B cell (primary cell): Measurements from ENCODE around the gene UBXN10. TPM values are rescaled to one million over a fixed set of nuclear protein-coding genes. Genes with fewer than 3 reads are reported as not detected.

Experiments used
- ATAC-seq: fragments of 200-7000 bp; cut with Tn5 transposase; one replicate; pipeline ENCODE4 v1.10.0; 2021; ENCODE audit warnings: low read depth, mild to moderate bottlenecking, moderate number of reproducible peaks, moderate library complexity
- CTCF ChIA-PET: fragments of 350-600 bp; sonication (Branson Sonifier 250); formaldehyde crosslinking; loops from one replicate; lab custom pipeline; 2021; ENCODE audit warnings: antibody characterized with exemption, inconsistent platforms; lab: Charles Lee
- POLR2A ChIA-PET: fragments of 350-600 bp; sonication (Branson Sonifier 250); formaldehyde crosslinking; loops from one replicate; lab custom pipeline; 2021; ENCODE audit warnings: antibody characterized with exemption; lab: Charles Lee
- DNase-seq: peaks from one replicate; pipeline ENCODE4 v3.0.0; 2013
- H2AFZ ChIP-seq: 2 replicates; pipeline ENCODE4 v1.6.1; 2012; ENCODE audit warnings: mild to moderate bottlenecking, low read depth, low read length; ENCODE audit not compliant: insufficient read depth, poor library complexity, severe bottlenecking
- H3K27ac ChIP-seq, 2 donors: 1 replicate in 1 of 2; 2 replicates in 1 of 2; pipeline ENCODE4 v1.5.1; 2012 to 2013; ENCODE audit warnings: low read length in 2 of 2, mild to moderate bottlenecking in 2 of 2, moderate library complexity in 1 of 2
- H3K27me3 ChIP-seq, 4 experiments: fragments of 200-600 bp in 1 of 4; sonication (generic) in 1 of 4; replicated peaks in 1 of 4; 1 replicate in 2 of 4; 2 replicates in 2 of 4; pipeline versions ENCODE4 v1.6.1 to v1.7.0; 2013 to 2016; ENCODE audit warnings: low read length in 3 of 4, mild to moderate bottlenecking in 2 of 4, mixed read lengths in 1 of 4, moderate library complexity in 1 of 4; ENCODE audit not compliant: insufficient read depth in 4 of 4, control insufficient read depth in 3 of 4; ENCODE audit errors: control extremely low read depth in 1 of 4
- H3K36me3 ChIP-seq, 2 experiments: replicated peaks in 1 of 2; 1 replicate in 1 of 2; 2 replicates in 1 of 2; pipeline versions ENCODE4 v1.6.1 to v1.7.1; 2013; ENCODE audit warnings: low read length in 1 of 2; ENCODE audit not compliant: insufficient read depth in 2 of 2, control insufficient read depth in 1 of 2; ENCODE audit errors: control extremely low read depth in 1 of 2, extremely low read depth in 1 of 2
- H3K4me1 ChIP-seq, 2 donors: fragments of 200-600 bp in 1 of 2; sonication (generic) in 1 of 2; 1 replicate in 1 of 2; 2 replicates in 1 of 2; pipeline versions ENCODE4 v1.5.1 to v1.6.1; 2013 to 2017; ENCODE audit warnings: low read length in 2 of 2; ENCODE audit not compliant: control insufficient read depth in 2 of 2, insufficient read depth in 2 of 2
- H3K4me2 ChIP-seq: replicated peaks from 2 replicates; pipeline ENCODE3; 2012; ENCODE audit warnings: mild to moderate bottlenecking, low read depth, low read length; ENCODE audit not compliant: poor library complexity, severe bottlenecking
- H3K4me3 ChIP-seq, 5 experiments: fragments of 200-600 bp in 1 of 5; sonication (generic) in 1 of 5; 1 replicate in 3 of 5; 2 replicates in 2 of 5; pipeline versions ENCODE4 v1.5.1 to v1.7.0; 2011 to 2016; ENCODE audit warnings: low read length in 4 of 5, mild to moderate bottlenecking in 4 of 5, low read depth in 2 of 5, control low read depth in 1 of 5, moderate library complexity in 1 of 5; ENCODE audit not compliant: insufficient read depth in 1 of 5; ENCODE audit errors: control extremely low read depth in 1 of 5, extremely low read depth in 1 of 5
- H3K79me2 ChIP-seq: fragments of 200-600 bp; sonication (generic); one replicate; pipeline ENCODE4 v1.6.0; 2016; ENCODE audit warnings: low read length; ENCODE audit not compliant: control insufficient read depth, insufficient read depth
- H3K9ac ChIP-seq: fragments of 200-600 bp; sonication (generic); 2 replicates; pipeline ENCODE4 v1.6.1; 2017; ENCODE audit warnings: mild to moderate bottlenecking, low read length, moderate library complexity
- H3K9me3 ChIP-seq, 3 donors: one replicate each; pipeline versions ENCODE4 v1.6.1 to v1.7.1; 2013; ENCODE audit warnings: low read length in 2 of 3; ENCODE audit not compliant: control insufficient read depth in 2 of 3, insufficient read depth in 1 of 3; ENCODE audit errors: control extremely low read depth in 1 of 3
- H4K20me1 ChIP-seq: 2 replicates; pipeline ENCODE4 v1.6.0; 2012; ENCODE audit warnings: mild to moderate bottlenecking, low read length; ENCODE audit not compliant: insufficient read depth, control insufficient read depth, poor library complexity, severe bottlenecking
- H3K27ac Mint-ChIP-seq: one replicate; pipeline ENCODE4 v1.8.0; 2021; ENCODE audit warnings: mixed read lengths
- H3K27me3 Mint-ChIP-seq: one replicate; pipeline ENCODE4 v1.8.0; 2021; ENCODE audit warnings: mixed read lengths
- H3K4me1 Mint-ChIP-seq: one replicate; pipeline ENCODE4 v1.8.0; 2021; ENCODE audit warnings: mixed read lengths
- H3K4me3 Mint-ChIP-seq: one replicate; pipeline ENCODE4 v1.8.0; 2021; ENCODE audit warnings: mixed read lengths
- H3K9me3 Mint-ChIP-seq: one replicate; pipeline ENCODE4 v1.8.0; 2022; ENCODE audit warnings: mixed read lengths; ENCODE audit not compliant: insufficient read depth
- EZH2 ChIP-seq: IDR thresholded peaks from 2 replicates; pipeline ENCODE4 v1.6.1; 2012; ENCODE audit warnings: borderline replicate concordance, low read depth, mild to moderate bottlenecking, moderate library complexity, low read length; ENCODE audit not compliant: insufficient read depth, poor library complexity, severe bottlenecking
- WGBS: methylation state at CpG from one replicate; pipeline ENCODE4 v1.1.5; 2013; ENCODE audit warnings: missing lambda C conversion rate; ENCODE audit not compliant: insufficient coverage; 5-methylcytosine and 5-hydroxymethylcytosine counted together
- intact Hi-C: fragments of 100-400 bp; cut with micrococcal nuclease; formaldehyde crosslinking; loops from one replicate; pipeline ENCODE4 v1.10.0; 2022
- polyA plus RNA-seq: library from polyadenylated mRNA; depleted of rRNA; stranded (reverse); fragments of >200 nt; gene quantifications from 2 replicates; pipeline ENCODE4 v1.2.3, GENCODE V29; 2012
- total RNA-seq, 2 donors: library from RNA; stranded (reverse); fragments of 120-200 nt in 1 of 2; gene quantifications; 1 replicate in 1 of 2; 2 replicates in 1 of 2; pipeline versions ENCODE4 v1.2.3 to v1.2.4, GENCODE V29; 2013 to 2022
- TF ChIP-seq, protein P1 (sequence below): fragments of 200-600 bp; IDR thresholded peaks from one replicate; pipeline ENCODE4 v1.8.0; 2022; ENCODE audit warnings: antibody characterized with exemption, mild to moderate bottlenecking

The UBXN10 gene
- total and polyA plus RNA-seq, 2 donors (not counting 1 experiment from before 2014, with no cell fraction given) = 0.07 to 0.25 TPM

DNA sequence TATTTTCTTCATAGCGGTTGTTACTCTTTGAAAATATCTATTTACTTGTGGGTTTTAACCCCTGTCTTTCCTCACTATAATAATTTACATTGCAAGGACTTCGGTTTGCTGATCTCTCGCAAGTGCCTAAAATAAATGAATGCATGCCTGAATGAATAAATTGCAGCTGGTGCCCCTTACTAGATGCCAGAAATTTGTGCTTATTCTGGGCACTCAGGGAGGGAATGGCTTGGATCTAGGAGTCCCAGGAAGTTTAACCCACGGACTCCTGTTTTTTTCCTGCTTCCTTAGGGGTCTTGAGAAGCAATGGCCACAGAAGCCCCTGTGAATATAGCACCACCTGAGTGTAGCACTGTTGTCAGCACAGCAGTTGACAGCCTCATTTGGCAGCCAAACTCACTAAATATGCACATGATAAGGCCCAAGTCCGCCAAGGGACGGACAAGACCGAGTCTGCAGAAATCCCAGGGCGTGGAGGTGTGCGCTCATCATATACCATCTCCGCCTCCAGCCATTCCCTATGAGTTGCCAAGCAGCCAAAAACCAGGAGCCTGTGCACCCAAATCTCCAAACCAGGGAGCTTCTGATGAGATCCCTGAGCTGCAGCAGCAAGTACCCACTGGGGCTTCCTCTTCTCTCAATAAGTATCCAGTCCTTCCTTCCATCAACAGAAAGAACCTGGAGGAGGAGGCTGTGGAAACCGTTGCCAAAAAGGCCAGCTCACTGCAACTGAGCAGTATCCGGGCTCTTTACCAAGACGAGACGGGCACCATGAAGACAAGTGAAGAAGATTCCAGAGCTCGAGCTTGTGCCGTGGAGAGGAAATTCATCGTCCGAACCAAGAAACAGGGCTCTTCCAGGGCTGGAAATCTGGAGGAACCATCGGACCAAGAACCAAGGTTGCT is 4.6 kb downstream of the UBXN10 start:
- Histone ChIP-seq H3K27me3 (peaks cover 0 to 39% (median 14%) of the 10 kb centered on the region in 4 experiments), H3K4me2 (no peak overlapping the region), H2AFZ (no peak overlapping the region), H4K20me1 (no peaks in the 10 kb centered on the region), H3K4me1 (peaks cover 18 to 19% of the 10 kb centered on the region in 2 donors), H3K79me2 (no peaks in the 10 kb centered on the region), H3K9ac (no peak overlapping the region), H3K9me3 (no peaks in the 10 kb centered on the region), H3K27ac (no peak overlapping the region), H3K4me3 (no peak overlapping the region), H3K36me3 (no peaks in the 10 kb centered on the region)
- ChIA-PET POLR2A (no interaction called here), CTCF (interaction anchor here (1.0 to 1.6 kb wide), 3 partner anchors 10 to 213 kb away, joined by 3 to 5 read pairs (median 3); no protein-coding TSS in a partner anchor)
- peaks cover 47% of the 10 kb centered on the region for H3K27me3 Mint-ChIP-seq
- DNase-seq = no peak
- 89% methylated on average over 16 of the region's 19 CpGs for whole genome bisulfite sequencing
- H3K9me3 Mint-ChIP-seq = no peaks in the 10 kb centered on the region
- TF ChIP-seq, protein P1, sequence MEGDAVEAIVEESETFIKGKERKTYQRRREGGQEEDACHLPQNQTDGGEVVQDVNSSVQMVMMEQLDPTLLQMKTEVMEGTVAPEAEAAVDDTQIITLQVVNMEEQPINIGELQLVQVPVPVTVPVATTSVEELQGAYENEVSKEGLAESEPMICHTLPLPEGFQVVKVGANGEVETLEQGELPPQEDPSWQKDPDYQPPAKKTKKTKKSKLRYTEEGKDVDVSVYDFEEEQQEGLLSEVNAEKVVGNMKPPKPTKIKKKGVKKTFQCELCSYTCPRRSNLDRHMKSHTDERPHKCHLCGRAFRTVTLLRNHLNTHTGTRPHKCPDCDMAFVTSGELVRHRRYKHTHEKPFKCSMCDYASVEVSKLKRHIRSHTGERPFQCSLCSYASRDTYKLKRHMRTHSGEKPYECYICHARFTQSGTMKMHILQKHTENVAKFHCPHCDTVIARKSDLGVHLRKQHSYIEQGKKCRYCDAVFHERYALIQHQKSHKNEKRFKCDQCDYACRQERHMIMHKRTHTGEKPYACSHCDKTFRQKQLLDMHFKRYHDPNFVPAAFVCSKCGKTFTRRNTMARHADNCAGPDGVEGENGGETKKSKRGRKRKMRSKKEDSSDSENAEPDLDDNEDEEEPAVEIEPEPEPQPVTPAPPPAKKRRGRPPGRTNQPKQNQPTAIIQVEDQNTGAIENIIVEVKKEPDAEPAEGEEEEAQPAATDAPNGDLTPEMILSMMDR = no peak
- no peak for TF ChIP-seq EZH2
- H3K4me1 Mint-ChIP-seq = peaks cover 12% of the 10 kb centered on the region
- intact Hi-C loops = no loop called here
- H3K27ac Mint-ChIP-seq = no peak overlapping the region
- ATAC-seq = no peak
- no peak overlapping the region for H3K4me3 Mint-ChIP-seq

DNA sequence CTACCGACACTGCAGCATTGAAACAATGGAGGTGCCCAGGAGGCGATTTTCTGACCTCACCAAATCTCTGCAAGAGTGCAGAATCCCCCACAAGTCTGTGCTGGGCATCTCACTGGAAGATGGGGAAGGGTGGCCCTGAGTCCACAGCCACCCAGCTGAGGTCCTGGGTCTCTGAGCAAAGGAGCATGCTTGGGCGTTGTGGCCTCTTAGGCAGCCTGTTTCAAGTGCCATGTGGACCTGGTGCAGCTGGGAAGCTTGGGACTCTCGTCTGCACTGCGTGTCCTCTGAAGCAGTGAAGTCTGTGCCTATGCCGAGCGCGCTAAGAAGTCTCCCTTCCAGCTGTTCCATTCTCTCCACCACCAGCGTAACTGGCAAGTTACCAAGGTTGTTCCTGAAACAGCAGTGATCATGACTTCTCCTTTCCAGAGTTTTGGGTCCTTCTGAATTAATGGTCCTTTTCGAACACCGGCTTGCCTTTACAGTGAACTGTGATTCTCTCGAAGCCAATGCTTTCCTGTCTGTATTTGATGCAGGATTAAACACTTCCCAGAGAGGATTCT is 5.5 kb downstream of the UBXN10 start:
- TF ChIP-seq EZH2 = no peak
- TF ChIP-seq, protein P1 = no peak
- no peak overlapping the region for H3K27ac Mint-ChIP-seq
- peaks cover 49% of the 10 kb centered on the region for H3K27me3 Mint-ChIP-seq
- H3K4me3 Mint-ChIP-seq = no peak overlapping the region
- Histone ChIP-seq H3K4me1 (peaks cover 11 to 12% of the 10 kb centered on the region in 2 donors), H3K36me3 (no peaks in the 10 kb centered on the region), H3K27me3 (peaks cover 0 to 37% (median 14%) of the 10 kb centered on the region in 4 experiments), H2AFZ (no peak overlapping the region), H3K9ac (no peak overlapping the region), H3K4me2 (no peak overlapping the region), H4K20me1 (no peaks in the 10 kb centered on the region), H3K4me3 (no peak overlapping the region), H3K79me2 (no peaks in the 10 kb centered on the region), H3K27ac (no peak overlapping the region), H3K9me3 (no peaks in the 10 kb centered on the region)
- ChIA-PET CTCF (interaction anchor here (1.0 kb wide), 1 partner anchor 214 kb away, joined by 3 read pairs; no protein-coding TSS in a partner anchor), POLR2A (no interaction called here)
- H3K9me3 Mint-ChIP-seq = no peaks in the 10 kb centered on the region
- DNase-seq (no peak), ATAC-seq (no peak)
- 87% methylated on average over 8 of the region's 12 CpGs for WGBS
- intact Hi-C loops = no loop called here
- H3K4me1 Mint-ChIP-seq = peaks cover 9% of the 10 kb centered on the region
